NCI-H526 (cell line): ENCODE results near the gene PDXP.
"Not testable (repeated sequence)": the region's sequence is repeated elsewhere in the genome, so short reads cannot be mapped to it uniquely, and the experiment has no call there.

Experiments used
- DNase-seq, 2 experiments: peaks; one replicate each; lab custom pipeline; 2025; lab: John Stamatoyannopoulos, UW

PDXP gene

GRCh38 chr22:37674951-37675929 is 16.7 kb downstream of the PDXP start, which contains the start of gene LGALS1:
Gene LGALS1 (plus strand): TSS chr22:37675636. CDS start chr22:37675703, 67 bp downstream.
- DNase-seq: peak in 1 of 2 experiments; percentile 38

- DNase-seq: no peak
Observed at GRCh38 chr22:37675930-37676735, 17.6 kb downstream of the PDXP start.

- peak in 1 of 2 experiments; percentile 74 for DNase-seq
Observed at GRCh38 chr22:37676736-37677492, 18.4 kb downstream of the PDXP start.

GRCh38 chr22:37677493-37677974 is 19.0 kb downstream of the PDXP start:
- no peak for DNase-seq

- DNase-seq: no peak
Observed at GRCh38 chr22:37678372-37678771, 19.8 kb downstream of the PDXP start.

GRCh38 chr22:37679670-37680069 is 21.1 kb downstream of the PDXP start:
- DNase-seq: no peak

- no peak for DNase-seq
Observed at GRCh38 chr22:37680191-37680851, 21.8 kb downstream of the PDXP start.

GRCh38 chr22:37681001-37681424 is 22.5 kb downstream of the PDXP start:
- no peak for DNase-seq

- DNase-seq: peak in 1 of 2 experiments; percentile 75
Observed at GRCh38 chr22:37681556-37682049, 23.1 kb downstream of the PDXP start.

- DNase-seq: no peak
Observed at GRCh38 chr22:37684803-37685615, 26.5 kb downstream of the PDXP start.

GRCh38 chr22:37686002-37686982 is 27.8 kb downstream of the PDXP start, which contains the start of gene NOL12:
Gene NOL12 (plus strand): TSS chr22:37686343. CDS start chr22:37686393, 50 bp downstream.
- DNase-seq: peak; percentile 69 to 87

GRCh38 chr22:37690407-37690806 is 31.9 kb downstream of the PDXP start:
- no peak for DNase-seq

- no peak for DNase-seq
Observed at GRCh38 chr22:37690901-37691504, 32.5 kb downstream of the PDXP start.

GRCh38 chr22:37692627-37693285 is 34.2 kb downstream of the PDXP start:
- no peak for DNase-seq

- not testable (repeated sequence) for DNase-seq
Observed at GRCh38 chr22:37694131-37694530, 35.6 kb downstream of the PDXP start.

GRCh38 chr22:37696260-37696656 is 37.7 kb downstream of the PDXP start:
- DNase-seq: not testable (repeated sequence)

GRCh38 chr22:37696657-37697537 is 38.4 kb downstream of the PDXP start, which contains the start of gene TRIOBP:
Gene TRIOBP (plus strand): TSS chr22:37697048. CDS start chr22:37701366, 4,318 bp downstream.
- DNase-seq: peak; percentile 93 to 97
